ENCODE results near the gene PAWR.

DNA sequence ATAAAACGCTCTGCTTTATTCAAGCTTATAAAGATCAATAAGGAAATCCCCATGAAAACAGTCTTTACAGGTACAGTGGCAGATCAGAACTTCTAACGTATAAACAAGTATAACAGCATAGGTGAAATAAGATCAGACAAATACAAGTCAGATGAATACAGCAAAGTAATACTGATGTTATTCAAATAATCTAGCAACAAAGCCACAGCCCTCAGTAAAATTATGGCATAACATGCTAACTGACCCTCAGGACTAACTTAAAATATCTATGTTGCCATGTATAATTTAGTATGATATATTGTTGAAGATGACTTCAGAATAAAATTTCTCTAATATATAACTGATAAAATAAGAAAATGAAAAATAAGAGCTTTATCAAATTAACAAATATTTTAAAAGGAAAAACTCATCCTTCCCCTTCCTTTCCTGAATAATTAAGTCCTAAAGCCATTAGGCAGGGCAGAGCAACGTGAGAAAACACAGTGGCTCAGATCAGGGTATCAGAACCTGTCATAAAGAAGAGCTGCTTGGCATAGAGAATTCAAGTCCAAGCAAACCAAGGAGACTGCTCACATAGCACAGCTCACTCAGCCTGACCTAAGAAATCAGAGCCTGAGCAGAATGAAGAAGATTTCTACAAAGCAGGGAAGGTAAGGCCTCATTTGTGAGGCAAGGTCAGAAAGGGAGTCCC is 70.7 kb downstream of the PAWR start:
- TF ChIP-seq, protein P1, sequence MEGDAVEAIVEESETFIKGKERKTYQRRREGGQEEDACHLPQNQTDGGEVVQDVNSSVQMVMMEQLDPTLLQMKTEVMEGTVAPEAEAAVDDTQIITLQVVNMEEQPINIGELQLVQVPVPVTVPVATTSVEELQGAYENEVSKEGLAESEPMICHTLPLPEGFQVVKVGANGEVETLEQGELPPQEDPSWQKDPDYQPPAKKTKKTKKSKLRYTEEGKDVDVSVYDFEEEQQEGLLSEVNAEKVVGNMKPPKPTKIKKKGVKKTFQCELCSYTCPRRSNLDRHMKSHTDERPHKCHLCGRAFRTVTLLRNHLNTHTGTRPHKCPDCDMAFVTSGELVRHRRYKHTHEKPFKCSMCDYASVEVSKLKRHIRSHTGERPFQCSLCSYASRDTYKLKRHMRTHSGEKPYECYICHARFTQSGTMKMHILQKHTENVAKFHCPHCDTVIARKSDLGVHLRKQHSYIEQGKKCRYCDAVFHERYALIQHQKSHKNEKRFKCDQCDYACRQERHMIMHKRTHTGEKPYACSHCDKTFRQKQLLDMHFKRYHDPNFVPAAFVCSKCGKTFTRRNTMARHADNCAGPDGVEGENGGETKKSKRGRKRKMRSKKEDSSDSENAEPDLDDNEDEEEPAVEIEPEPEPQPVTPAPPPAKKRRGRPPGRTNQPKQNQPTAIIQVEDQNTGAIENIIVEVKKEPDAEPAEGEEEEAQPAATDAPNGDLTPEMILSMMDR (IDR thresholded peaks at IDR 0.05 in 4 of 5, conservative IDR thresholded peaks at IDR 0.05 in 1 of 5): no peak
- TF ChIP-seq POLR2A (IDR thresholded peaks at IDR 0.05): no peak

Measured in gastrocnemius medialis (tissue), 4 donors.